ENCODE measurements around the gene AUTS2.

GRCh38 chr7:70758646-70759045, 1160.4 kb downstream of the AUTS2 start:
- TF ChIP-seq SP1 (IDR thresholded peaks at IDR 0.05) (no peak), BHLHE40 (IDR thresholded peaks at IDR 0.05; ENCODE audit: borderline replicate concordance) (no peak), SUZ12 (IDR thresholded peaks at IDR 0.05) (no peak), CTBP1 (IDR thresholded peaks at IDR 0.05; ENCODE audit: borderline replicate concordance) (no peak), TARDBP (IDR thresholded peaks at IDR 0.05) (no peak), LEF1 (IDR thresholded peaks at IDR 0.05; ENCODE audit: borderline replicate concordance) (no peak), HDGF (IDR thresholded peaks at IDR 0.05; ENCODE audit: borderline replicate concordance) (no peak), FOXA1 (IDR thresholded peaks at IDR 0.05) (no peak), L3MBTL2 (conservative IDR thresholded peaks at IDR 0.05) (no peak), NFRKB (IDR thresholded peaks at IDR 0.05) (no peak)
